Measurements from ENCODE around the gene CENPM.

GRCh38 chr22:41949297-41949965 is 2.5 kb upstream of the CENPM start:
- TF ChIP-seq CTCF (IDR thresholded peaks at IDR 0.05), result no peak
- TF ChIP-seq, protein P1, sequence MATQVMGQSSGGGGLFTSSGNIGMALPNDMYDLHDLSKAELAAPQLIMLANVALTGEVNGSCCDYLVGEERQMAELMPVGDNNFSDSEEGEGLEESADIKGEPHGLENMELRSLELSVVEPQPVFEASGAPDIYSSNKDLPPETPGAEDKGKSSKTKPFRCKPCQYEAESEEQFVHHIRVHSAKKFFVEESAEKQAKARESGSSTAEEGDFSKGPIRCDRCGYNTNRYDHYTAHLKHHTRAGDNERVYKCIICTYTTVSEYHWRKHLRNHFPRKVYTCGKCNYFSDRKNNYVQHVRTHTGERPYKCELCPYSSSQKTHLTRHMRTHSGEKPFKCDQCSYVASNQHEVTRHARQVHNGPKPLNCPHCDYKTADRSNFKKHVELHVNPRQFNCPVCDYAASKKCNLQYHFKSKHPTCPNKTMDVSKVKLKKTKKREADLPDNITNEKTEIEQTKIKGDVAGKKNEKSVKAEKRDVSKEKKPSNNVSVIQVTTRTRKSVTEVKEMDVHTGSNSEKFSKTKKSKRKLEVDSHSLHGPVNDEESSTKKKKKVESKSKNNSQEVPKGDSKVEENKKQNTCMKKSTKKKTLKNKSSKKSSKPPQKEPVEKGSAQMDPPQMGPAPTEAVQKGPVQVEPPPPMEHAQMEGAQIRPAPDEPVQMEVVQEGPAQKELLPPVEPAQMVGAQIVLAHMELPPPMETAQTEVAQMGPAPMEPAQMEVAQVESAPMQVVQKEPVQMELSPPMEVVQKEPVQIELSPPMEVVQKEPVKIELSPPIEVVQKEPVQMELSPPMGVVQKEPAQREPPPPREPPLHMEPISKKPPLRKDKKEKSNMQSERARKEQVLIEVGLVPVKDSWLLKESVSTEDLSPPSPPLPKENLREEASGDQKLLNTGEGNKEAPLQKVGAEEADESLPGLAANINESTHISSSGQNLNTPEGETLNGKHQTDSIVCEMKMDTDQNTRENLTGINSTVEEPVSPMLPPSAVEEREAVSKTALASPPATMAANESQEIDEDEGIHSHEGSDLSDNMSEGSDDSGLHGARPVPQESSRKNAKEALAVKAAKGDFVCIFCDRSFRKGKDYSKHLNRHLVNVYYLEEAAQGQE (IDR thresholded peaks at IDR 0.05; ENCODE audit: insufficient read depth in 1 of 2, low read depth in 2 of 2, low read length in 1 of 2), result no peak
- TF ChIP-seq POLR2AphosphoS5 (IDR thresholded peaks at IDR 0.05; ENCODE audit: low read depth, low read length), result no peak
- no peak for TF ChIP-seq SIN3A (IDR thresholded peaks at IDR 0.05; ENCODE audit: borderline replicate concordance, insufficient read depth, low read depth, low read length)

All from Panc1 (cell line).